BJ (cell line): ENCODE results near the gene CEMIP2. TPM values are rescaled to one million over a fixed set of nuclear protein-coding genes. Genes with fewer than 3 reads are reported as not detected.

ENCODE experiments used
- CTCF ChIA-PET: fragments of 350-600 bp; formaldehyde crosslinking; extraction: SDS; loops from one replicate; lab custom pipeline; 2021; ENCODE audit warnings: antibody characterized with exemption, inconsistent platforms; lab: Yijun Ruan, JAX
- POLR2A ChIA-PET: fragments of 300-600 bp; sonication (Branson Sonifier 250); formaldehyde crosslinking; extraction: SDS; loops from one replicate; lab custom pipeline; 2021; ENCODE audit warnings: antibody characterized with exemption; lab: Charles Lee
- DNase-seq: peaks from one replicate; pipeline ENCODE4 v3.0.0-alpha.2; 2011; ENCODE audit warnings: low read depth
- H3K27me3 ChIP-seq: 2 replicates; pipeline ENCODE4 v1.6.0; 2011; ENCODE audit warnings: low read length; ENCODE audit not compliant: control insufficient read depth, insufficient read depth
- H3K36me3 ChIP-seq: 2 replicates; pipeline ENCODE4 v1.5.1; 2011; ENCODE audit warnings: low read length; ENCODE audit not compliant: control insufficient read depth, insufficient read depth
- H3K4me3 ChIP-seq: 2 replicates; pipeline ENCODE4 v1.5.1; 2011; ENCODE audit warnings: low read depth, mild to moderate bottlenecking, control low read depth, low read length
- polyA plus RNA-seq: library from polyadenylated mRNA; depleted of rRNA; stranded (reverse); fragments of >200 nt; gene quantifications from 2 replicates; pipeline ENCODE4 v1.2.3, GENCODE V29; 2011
- TF ChIP-seq, protein P1 (sequence below): IDR thresholded peaks from 2 replicates; pipeline ENCODE4 v1.5.1; 2011; ENCODE audit warnings: low read depth, mild to moderate bottlenecking, control low read depth, inconsistent platforms, low read length, moderate library complexity; ENCODE audit not compliant: insufficient read depth

The CEMIP2 gene
- polyA plus RNA-seq, 1 experiment = 120 TPM

- POLR2A ChIA-PET = no interaction called here
These were observed 119.9 kb downstream of the CEMIP2 start for GRCh38 chr9:71648453-71648852.

DNA sequence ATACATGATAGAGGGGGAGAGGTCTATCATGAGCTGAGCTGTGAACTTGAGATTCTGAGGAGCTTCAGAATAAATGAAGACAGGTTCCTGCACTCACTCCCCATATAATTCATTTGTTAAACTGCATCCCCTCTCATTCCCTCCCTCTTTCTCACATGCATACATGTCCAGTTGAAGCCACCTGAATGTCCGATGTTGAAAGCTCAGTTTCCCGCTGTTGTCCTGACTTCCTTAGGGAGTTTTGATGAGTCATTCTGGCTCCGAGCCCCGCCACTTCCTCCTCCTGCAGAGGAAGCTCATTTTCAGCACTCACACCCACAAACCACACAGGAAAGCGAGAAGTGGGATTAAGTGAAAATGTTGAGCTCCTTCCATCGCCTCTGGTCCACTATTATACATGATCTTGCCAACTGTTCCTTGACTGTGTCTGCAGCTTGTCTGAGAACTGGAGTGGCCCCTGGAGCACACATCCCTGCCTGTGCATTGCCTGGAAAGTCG lies 121.2 kb downstream of the CEMIP2 start:
- no peaks in the 10 kb centered on the region for H3K27me3 ChIP-seq
- ChIA-PET CTCF (interaction anchor here (0.7 to 3.1 kb wide), 6 partner anchors 12 to 122 kb away, joined by 3 to 7 read pairs (median 3); no protein-coding TSS in a partner anchor), POLR2A (interaction anchor here (0.7 to 0.8 kb wide), 3 partner anchors 11 to 122 kb away, joined by 3 to 5 read pairs (median 4); no protein-coding TSS in a partner anchor)
- H3K4me3 ChIP-seq = no peak overlapping the region
- H3K36me3 ChIP-seq = no peaks in the 10 kb centered on the region
- DNase-seq = no peak
- TF ChIP-seq, protein P1, sequence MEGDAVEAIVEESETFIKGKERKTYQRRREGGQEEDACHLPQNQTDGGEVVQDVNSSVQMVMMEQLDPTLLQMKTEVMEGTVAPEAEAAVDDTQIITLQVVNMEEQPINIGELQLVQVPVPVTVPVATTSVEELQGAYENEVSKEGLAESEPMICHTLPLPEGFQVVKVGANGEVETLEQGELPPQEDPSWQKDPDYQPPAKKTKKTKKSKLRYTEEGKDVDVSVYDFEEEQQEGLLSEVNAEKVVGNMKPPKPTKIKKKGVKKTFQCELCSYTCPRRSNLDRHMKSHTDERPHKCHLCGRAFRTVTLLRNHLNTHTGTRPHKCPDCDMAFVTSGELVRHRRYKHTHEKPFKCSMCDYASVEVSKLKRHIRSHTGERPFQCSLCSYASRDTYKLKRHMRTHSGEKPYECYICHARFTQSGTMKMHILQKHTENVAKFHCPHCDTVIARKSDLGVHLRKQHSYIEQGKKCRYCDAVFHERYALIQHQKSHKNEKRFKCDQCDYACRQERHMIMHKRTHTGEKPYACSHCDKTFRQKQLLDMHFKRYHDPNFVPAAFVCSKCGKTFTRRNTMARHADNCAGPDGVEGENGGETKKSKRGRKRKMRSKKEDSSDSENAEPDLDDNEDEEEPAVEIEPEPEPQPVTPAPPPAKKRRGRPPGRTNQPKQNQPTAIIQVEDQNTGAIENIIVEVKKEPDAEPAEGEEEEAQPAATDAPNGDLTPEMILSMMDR = no peak

More at GRCh38 chr9:71648453-71648852, 119.9 kb downstream of the CEMIP2 start:
- H3K27me3 ChIP-seq = no peaks in the 10 kb centered on the region
- no peak for DNase-seq
- no peaks in the 10 kb centered on the region for H3K36me3 ChIP-seq
- TF ChIP-seq, protein P1 = no peak
- CTCF ChIA-PET = no interaction called here
- no peak overlapping the region for H3K4me3 ChIP-seq

DNA sequence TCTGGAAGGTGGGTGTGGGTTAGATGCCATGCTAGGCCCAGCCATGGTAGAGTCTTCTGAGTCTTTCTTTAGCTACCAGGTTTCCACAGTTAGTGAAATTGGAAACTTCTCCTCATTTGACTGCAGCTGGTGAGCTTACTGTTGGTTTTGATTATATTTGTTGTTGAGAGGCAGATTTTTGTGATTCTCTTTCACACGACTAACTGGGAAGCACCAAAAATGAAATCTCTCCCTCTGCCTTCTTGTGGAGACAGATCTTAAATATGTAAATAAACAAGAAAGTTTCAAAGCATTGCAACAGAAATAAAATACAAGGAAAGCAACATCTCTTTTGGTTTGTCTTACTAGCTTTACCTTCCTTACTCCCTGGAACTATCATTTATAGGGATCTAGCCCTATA lies 122.2 kb downstream of the CEMIP2 start:
- Histone ChIP-seq H3K27me3 (no peaks in the 10 kb centered on the region), H3K4me3 (no peak overlapping the region), H3K36me3 (no peaks in the 10 kb centered on the region)
- DNase-seq = no peak
- TF ChIP-seq, protein P1 = no peak
- POLR2A ChIA-PET = interaction anchor here (0.5 kb wide), 1 partner anchor 117 kb away, joined by 12 read pairs; no protein-coding TSS in a partner anchor
- CTCF ChIA-PET = interaction anchor here (0.8 to 3.1 kb wide), 4 partner anchors 12 to 47 kb away, joined by 3 to 6 read pairs (median 3); no protein-coding TSS in a partner anchor

- no peak overlapping the region for H3K4me3 ChIP-seq
- H3K36me3 ChIP-seq = no peaks in the 10 kb centered on the region
- POLR2A ChIA-PET = no interaction called here
- TF ChIP-seq, protein P1 = no peak
- CTCF ChIA-PET = interaction anchor here (3.1 kb wide), 1 partner anchor 17 kb away, joined by 6 read pairs; no protein-coding TSS in a partner anchor
- DNase-seq = no peak
- H3K27me3 ChIP-seq = no peaks in the 10 kb centered on the region
These were observed 123.4 kb downstream of the CEMIP2 start for GRCh38 chr9:71644819-71645362.

GRCh38 chr9:71643330-71643729 lies 125.0 kb downstream of the CEMIP2 start:
- no peaks in the 10 kb centered on the region for H3K27me3 ChIP-seq
- ChIA-PET POLR2A (no interaction called here), CTCF (interaction anchor here (1.1 kb wide), 1 partner anchor 15 kb away, joined by 3 read pairs; no protein-coding TSS in a partner anchor)
- H3K36me3 ChIP-seq = no peaks in the 10 kb centered on the region
- H3K4me3 ChIP-seq = no peak overlapping the region
- DNase-seq = no peak
- TF ChIP-seq, protein P1 = no peak
